Colonic mucosa (tissue), 4 donors: ENCODE results near the gene CREB3L4. TPM values are rescaled to one million over a fixed set of nuclear protein-coding genes. Genes with fewer than 3 reads are reported as not detected.
"Not testable (repeated sequence)": the region's sequence is repeated elsewhere in the genome, so short reads cannot be mapped to it uniquely, and the experiment has no call there.

Experiments
- DNase-seq: peaks from one replicate; pipeline ENCODE4 v3.0.0-alpha.2; 2020
- H3K27ac ChIP-seq: fragments of 200-600 bp; one replicate; pipeline ENCODE4 v1.8.0; 2021
- H3K27me3 ChIP-seq: fragments of 200-600 bp; one replicate; pipeline ENCODE4 v1.8.0; 2021
- H3K36me3 ChIP-seq: fragments of 200-600 bp; one replicate; pipeline ENCODE4 v1.8.0; 2021
- H3K4me1 ChIP-seq: fragments of 200-600 bp; one replicate; pipeline ENCODE4 v1.8.0; 2021; ENCODE audit warnings: mild to moderate bottlenecking
- H3K4me3 ChIP-seq: fragments of 200-600 bp; one replicate; pipeline ENCODE4 v1.8.0; 2021
- H3K9ac ChIP-seq, 2 donors: one replicate each; pipeline ENCODE4 v1.7.0; 2013; ENCODE audit warnings: control low read depth in 2 of 2, low read depth in 2 of 2, low read length in 2 of 2
- H3K9me3 ChIP-seq: fragments of 200-600 bp; one replicate; pipeline ENCODE4 v1.8.0; 2021
- intact Hi-C: fragments of 100-400 bp; cut with DNase I; formaldehyde crosslinking; loops from one replicate; pipeline ENCODE4 v1.14.1; 2022
- total RNA-seq, 2 donors: library from RNA; stranded (reverse); fragmentation: NEBNext Ultra II Directional in 1 of 2; extraction: Animal tissue kit (Norgen Biotek cat#: 25700) in 1 of 2; gene quantifications; one replicate each; pipeline ENCODE4 v1.2.1, GENCODE V29; 2021
- TF ChIP-seq, protein P1 (sequence below): fragments of 200-600 bp; IDR thresholded peaks from one replicate; pipeline ENCODE4 v1.8.0; 2022; ENCODE audit warnings: antibody characterized with exemption, mild to moderate bottlenecking
- donor health status: healthy.
- donor health status: DM: no; HTN: no; CAD: no.
- donor health status: DM: no; HTN: no; CAD: no.

The CREB3L4 gene
- total RNA-seq, 2 donors from 2014 or later, result 19.0 to 37.1 TPM

DNA sequence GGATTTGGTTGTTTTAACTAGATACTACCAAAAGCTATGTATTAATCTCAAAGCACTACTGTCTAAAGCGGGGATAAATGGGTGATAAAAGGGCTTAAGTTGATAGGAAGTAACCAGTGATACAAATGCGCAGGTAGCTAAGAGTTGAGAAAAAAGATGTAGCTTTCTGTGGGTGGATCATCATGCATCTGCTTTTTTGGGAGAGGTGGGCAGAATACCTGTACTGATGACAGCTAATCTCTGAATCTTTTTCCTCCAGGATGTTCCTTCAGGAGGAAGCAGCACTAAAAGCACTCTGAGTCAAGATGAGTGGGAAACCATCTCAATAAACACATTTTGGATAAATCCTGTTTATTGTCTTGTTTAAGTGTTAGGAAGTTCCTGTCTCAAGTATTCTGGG is 24.1 kb downstream of the CREB3L4 start:
- Histone ChIP-seq H3K9me3 (no peaks in the 10 kb centered on the region), H3K36me3 (no peaks in the 10 kb centered on the region), H3K27ac (no peak overlapping the region), H3K27me3 (no peaks in the 10 kb centered on the region), H3K4me1 (peaks cover 4% of the 10 kb centered on the region), H3K4me3 (peak overlapping the region; percentile 87), H3K9ac (peak overlapping the region; percentile 82 to 98)
- TF ChIP-seq, protein P1, sequence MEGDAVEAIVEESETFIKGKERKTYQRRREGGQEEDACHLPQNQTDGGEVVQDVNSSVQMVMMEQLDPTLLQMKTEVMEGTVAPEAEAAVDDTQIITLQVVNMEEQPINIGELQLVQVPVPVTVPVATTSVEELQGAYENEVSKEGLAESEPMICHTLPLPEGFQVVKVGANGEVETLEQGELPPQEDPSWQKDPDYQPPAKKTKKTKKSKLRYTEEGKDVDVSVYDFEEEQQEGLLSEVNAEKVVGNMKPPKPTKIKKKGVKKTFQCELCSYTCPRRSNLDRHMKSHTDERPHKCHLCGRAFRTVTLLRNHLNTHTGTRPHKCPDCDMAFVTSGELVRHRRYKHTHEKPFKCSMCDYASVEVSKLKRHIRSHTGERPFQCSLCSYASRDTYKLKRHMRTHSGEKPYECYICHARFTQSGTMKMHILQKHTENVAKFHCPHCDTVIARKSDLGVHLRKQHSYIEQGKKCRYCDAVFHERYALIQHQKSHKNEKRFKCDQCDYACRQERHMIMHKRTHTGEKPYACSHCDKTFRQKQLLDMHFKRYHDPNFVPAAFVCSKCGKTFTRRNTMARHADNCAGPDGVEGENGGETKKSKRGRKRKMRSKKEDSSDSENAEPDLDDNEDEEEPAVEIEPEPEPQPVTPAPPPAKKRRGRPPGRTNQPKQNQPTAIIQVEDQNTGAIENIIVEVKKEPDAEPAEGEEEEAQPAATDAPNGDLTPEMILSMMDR, result no peak
- intact Hi-C loops, result no loop called here
- no peak for DNase-seq

DNA sequence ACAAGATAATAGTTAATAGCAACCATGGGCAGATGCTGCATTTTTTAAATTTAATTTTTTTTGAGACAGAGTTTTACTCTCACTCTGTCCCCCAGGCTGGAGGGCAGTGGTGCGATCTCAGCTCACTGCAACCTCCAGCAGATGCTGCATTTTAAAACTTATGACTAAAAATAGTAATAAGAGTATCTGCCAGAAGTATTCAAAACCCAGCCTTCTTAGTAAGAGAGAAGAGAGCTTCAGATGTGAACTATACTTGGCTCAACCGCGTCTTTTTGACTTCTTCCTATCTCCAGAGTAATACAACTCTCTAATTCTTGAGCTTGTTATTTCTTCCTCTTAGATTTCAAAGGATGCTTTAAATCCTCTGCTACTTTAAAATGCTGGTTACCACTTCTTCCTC is 27.5 kb downstream of the CREB3L4 start:
- Histone ChIP-seq H3K9ac (no peak overlapping the region), H3K27ac (no peak overlapping the region), H3K36me3 (no peaks in the 10 kb centered on the region), H3K9me3 (no peaks in the 10 kb centered on the region), H3K27me3 (no peaks in the 10 kb centered on the region), H3K4me1 (peaks cover 4% of the 10 kb centered on the region), H3K4me3 (no peak overlapping the region)
- no peak for DNase-seq
- intact Hi-C loops, result no loop called here
- TF ChIP-seq, protein P1, result no peak

DNA sequence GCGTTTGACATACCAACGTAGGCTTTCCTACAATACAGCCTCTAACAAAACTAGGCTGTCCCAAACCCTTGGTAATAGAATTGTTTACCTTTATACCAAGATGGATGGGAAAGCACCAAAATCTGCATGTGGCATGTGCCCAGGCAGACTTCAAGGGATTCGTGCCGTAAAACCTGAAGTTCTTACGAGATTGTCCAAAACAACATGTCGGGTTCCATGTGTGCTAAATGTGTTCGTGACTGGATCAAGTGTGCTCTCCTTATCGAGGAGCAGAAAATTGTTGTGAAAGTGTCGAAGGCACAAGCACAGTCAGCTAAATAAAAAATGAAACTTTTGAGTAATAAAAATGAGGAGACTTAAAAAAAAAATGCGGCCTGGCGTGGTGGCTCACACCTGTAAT is 27.9 kb downstream of the CREB3L4 start:
- Histone ChIP-seq H3K27ac (no peak overlapping the region), H3K27me3 (no peaks in the 10 kb centered on the region), H3K4me3 (no peak overlapping the region), H3K4me1 (peaks cover 4% of the 10 kb centered on the region), H3K9ac (no peak overlapping the region), H3K9me3 (no peaks in the 10 kb centered on the region), H3K36me3 (no peaks in the 10 kb centered on the region)
- TF ChIP-seq, protein P1, result no peak
- intact Hi-C loops, result no loop called here
- no peak for DNase-seq

DNA sequence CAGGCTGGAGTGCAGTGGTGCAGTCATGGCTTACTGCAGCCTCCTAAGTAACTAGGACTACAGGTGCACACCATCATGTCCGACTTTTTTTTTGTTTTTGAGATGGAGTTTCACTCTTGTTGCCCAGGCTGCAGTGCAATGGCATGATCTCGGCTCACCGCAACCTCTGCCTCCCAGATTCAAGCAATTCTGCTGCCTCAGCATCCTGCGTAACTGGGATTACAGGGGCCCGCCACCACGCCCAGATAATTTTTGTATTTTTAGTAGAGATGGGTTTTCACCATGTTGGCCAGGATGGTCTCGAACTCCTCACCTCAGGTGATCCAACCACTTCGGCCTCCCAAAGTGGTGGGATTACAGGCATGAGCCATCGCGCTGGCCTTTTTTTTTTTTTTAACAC is 29.2 kb downstream of the CREB3L4 start:
- H3K4me3 ChIP-seq, DNase-seq, H3K36me3 ChIP-seq, H3K9me3 ChIP-seq, H3K9ac ChIP-seq, H3K4me1 ChIP-seq, intact Hi-C loops, H3K27me3 ChIP-seq, H3K27ac ChIP-seq: not testable (repeated sequence)

DNA sequence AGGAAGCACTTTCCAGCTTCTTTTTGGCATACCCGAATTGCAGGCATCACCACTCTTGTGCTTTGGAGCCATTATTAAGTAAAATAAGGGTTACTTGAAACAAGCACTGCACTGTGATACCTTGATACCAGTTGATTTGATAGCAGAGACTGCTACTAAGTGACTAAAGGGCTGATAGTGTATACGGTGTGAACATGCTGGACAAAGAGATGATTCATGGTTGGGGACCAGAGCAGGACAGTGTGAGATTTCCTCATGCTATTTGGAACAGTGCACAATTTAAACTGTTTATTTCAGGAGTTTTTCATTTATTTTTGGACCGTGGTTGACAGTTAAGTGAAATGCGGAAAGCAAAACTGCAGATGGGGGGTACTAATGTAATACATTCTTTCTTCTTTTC is 32.7 kb downstream of the CREB3L4 start:
- TF ChIP-seq, protein P1, result no peak
- Histone ChIP-seq H3K4me1 (no peaks in the 10 kb centered on the region), H3K36me3 (no peaks in the 10 kb centered on the region), H3K9me3 (no peaks in the 10 kb centered on the region), H3K4me3 (no peak overlapping the region), H3K27ac (no peak overlapping the region), H3K27me3 (no peaks in the 10 kb centered on the region), H3K9ac (no peak overlapping the region)
- no peak for DNase-seq
- intact Hi-C loops, result no loop called here

DNA sequence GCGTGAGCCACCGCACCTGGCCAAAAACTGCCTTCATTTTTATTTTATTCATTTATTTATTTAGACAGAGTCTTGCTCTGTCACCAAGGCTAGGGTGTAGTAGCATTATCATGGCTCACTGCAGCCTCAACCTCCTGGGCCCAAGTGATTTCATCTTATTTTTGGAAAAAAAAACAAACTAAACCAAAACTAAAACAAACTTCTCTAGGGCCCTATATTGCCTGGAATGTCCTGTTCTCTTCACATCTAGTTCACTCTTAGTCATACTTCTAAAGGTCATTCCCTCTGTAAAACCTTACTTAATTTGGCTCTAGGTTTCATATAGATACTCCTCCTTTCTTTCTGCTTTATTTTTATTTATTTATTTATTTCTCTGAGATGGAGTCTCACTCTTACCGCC is 38.4 kb downstream of the CREB3L4 start:
- Histone ChIP-seq H3K36me3 (no peaks in the 10 kb centered on the region), H3K9me3 (no peaks in the 10 kb centered on the region), H3K4me3 (no peak overlapping the region), H3K9ac (no peak overlapping the region), H3K4me1 (no peaks in the 10 kb centered on the region), H3K27me3 (no peaks in the 10 kb centered on the region), H3K27ac (no peak overlapping the region)
- intact Hi-C loops, result no loop called here
- TF ChIP-seq, protein P1, result no peak
- DNase-seq, result no peak
